ENCODE measurements around the gene PTBP1.

PTBP1 gene

DNA sequence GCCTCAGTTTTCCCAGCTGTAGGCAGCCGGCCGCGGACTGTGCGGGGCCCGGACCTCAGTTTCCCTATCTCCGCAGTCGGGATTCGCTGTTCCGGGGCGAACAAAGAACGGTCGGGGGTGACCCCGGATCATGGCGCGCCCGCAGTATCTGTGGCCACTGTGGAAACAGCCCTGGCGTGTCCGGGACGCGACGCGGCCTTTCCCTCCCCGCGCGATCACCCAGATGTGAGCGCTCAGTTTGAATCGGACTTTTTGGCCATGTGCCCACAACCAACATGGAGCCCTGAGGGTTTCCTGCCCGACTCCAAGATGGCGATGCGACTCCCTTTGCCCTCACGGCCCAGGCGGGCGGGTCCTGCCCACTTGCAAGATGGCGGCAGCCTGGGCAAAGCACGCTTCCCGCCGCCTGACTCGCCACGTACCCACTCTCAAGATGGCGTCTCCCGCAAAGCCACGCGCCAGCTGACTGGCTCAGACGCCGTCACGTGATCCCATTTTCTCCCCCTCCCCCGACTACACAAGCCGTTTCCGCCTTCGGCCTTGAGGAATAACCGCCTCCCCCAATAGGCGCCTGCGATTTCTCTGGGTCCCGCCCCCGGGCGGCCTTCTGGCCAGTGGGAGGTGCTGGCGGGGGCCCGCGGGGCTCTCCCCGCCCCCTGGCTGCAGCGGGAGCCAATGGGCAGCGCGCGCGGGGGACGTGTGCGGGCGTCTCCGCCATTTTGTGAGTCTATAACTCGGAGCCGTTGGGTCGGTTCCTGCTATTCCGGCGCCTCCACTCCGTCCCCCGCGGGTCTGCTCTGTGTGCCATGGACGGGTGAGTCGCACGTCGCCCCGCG, at the start of gene PTBP1:
TSS of gene PTBP1 (plus strand) at position 761 of the 836 bp plus-strand sequence. CDS start at position 807, 46 bp downstream.
- TF ChIP-seq, protein P1, sequence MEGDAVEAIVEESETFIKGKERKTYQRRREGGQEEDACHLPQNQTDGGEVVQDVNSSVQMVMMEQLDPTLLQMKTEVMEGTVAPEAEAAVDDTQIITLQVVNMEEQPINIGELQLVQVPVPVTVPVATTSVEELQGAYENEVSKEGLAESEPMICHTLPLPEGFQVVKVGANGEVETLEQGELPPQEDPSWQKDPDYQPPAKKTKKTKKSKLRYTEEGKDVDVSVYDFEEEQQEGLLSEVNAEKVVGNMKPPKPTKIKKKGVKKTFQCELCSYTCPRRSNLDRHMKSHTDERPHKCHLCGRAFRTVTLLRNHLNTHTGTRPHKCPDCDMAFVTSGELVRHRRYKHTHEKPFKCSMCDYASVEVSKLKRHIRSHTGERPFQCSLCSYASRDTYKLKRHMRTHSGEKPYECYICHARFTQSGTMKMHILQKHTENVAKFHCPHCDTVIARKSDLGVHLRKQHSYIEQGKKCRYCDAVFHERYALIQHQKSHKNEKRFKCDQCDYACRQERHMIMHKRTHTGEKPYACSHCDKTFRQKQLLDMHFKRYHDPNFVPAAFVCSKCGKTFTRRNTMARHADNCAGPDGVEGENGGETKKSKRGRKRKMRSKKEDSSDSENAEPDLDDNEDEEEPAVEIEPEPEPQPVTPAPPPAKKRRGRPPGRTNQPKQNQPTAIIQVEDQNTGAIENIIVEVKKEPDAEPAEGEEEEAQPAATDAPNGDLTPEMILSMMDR (IDR thresholded peaks at IDR 0.05; ENCODE audit: low read depth, low read length): no peak
- DNase-seq (ENCODE audit: extremely low read depth, low read depth): peak; percentile 100

GRCh38 chr19:748274-748598, 49.0 kb upstream of the PTBP1 start:
- TF ChIP-seq, protein P1 (IDR thresholded peaks at IDR 0.05; ENCODE audit: low read depth, low read length): no peak
- DNase-seq (ENCODE audit: extremely low read depth, low read depth): no peak

GRCh38 chr19:749811-750210, 47.4 kb upstream of the PTBP1 start:
- TF ChIP-seq, protein P1 (IDR thresholded peaks at IDR 0.05; ENCODE audit: low read depth, low read length): no peak
- no peak for DNase-seq (ENCODE audit: extremely low read depth, low read depth)

DNA sequence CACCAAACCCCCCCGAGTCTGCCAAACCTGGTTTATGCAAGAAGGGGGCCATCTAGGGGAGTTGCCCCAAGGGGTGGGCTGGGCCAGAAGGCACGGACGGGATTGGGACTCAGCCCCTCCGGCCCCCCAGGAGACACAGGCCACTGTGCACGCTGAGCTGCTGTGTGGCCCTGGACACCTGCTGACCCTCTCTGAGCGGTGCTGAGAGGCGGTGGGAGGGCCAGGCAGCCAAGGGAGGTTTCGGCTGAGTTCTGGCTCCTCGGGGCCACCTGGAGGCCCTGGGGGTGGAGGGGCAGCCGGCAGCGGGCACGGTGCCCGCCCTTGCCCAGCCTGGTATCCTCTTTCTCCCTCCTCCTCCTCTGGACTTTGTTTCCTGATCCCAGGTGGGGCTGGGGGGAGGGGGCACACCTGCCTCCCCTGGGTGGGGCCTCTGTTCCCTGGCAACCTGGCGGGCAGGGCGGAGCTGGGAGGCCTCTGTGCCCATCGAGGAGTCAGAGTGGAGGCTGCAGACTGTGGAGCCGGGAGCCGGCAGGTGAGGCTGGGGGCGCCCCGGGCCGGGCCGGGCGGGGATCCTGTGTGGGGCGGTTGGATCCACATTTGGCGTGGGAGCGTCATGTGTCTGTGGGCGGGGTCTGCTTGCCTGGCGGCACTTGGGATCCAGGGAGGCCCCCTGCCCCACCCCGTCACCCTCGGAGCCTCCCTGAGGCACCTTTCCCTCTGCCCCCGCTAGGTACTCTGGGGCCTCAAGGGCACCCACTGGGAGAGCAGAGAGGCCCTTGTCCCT, 46.4 kb upstream of the PTBP1 start, which contains the start of gene MISP:
TSS of gene MISP (plus strand) at position 473 of the 784 bp plus-strand sequence. CDS start 5,835 bp downstream, outside the sequence.
- no peak for DNase-seq (ENCODE audit: extremely low read depth, low read depth)
- TF ChIP-seq, protein P1 (IDR thresholded peaks at IDR 0.05; ENCODE audit: low read depth, low read length): no peak

- TF ChIP-seq, protein P1 (IDR thresholded peaks at IDR 0.05; ENCODE audit: low read depth, low read length): no peak
- peak; percentile 36 for DNase-seq (ENCODE audit: extremely low read depth, low read depth)
Observed at GRCh38 chr19:751501-752341, 45.5 kb upstream of the PTBP1 start.

DNA sequence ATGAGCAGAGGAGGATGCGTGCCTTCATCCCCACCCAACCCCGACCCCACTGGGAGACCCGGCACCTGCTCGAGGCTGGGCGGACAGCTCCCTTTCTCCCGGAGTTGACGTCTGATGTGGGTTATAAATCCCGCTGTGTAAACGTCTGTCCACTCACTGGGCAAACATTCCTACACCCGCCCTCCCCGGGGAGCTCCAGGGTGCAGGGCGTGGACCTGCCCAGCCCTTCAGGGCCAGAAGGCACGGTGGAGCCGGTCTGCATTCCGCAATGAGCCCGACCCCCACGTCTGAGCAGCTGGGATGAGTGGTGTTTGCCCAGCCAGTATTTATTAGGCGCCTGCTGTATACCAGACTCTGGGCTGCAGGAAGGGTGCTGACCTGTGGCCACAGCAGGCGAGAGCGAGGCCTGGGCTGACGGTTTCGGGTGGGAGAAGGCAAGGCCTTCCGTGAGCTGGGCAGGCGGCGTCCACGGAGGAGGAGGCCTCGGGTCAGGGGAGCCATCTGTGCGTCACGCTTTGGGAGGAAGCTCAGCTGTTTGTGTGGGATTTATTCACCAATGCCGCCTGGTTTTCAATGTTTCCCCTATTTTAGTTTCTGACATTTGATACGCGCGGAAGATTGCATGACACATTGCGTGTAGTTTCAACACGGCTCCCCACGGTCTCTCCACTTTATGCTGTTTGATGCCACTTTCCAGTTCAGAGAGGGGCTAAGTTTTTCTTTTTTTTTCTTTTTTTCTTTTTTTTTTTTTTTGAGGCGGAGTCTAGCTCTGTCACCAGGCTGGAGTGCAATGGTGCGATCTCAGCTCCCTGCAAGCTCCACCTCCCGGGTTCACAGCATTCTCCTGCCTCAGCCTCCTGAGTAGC, 44.4 kb upstream of the PTBP1 start:
- TF ChIP-seq, protein P1 (IDR thresholded peaks at IDR 0.05; ENCODE audit: low read depth, low read length): no peak
- peak; percentile 86 for DNase-seq (ENCODE audit: extremely low read depth, low read depth)

Data from AG09319 (cell line).